Muscle of arm (tissue), 12 donors: ENCODE measurements around the gene OARD1. TPM values are rescaled to one million over a fixed set of nuclear protein-coding genes. Genes with fewer than 3 reads are reported as not detected.
A peak's percentile ranks its signal among the peaks of the same experiment; 100 is the strongest.

ENCODE experiments used
- DNase-seq: peaks from one replicate; pipeline ENCODE4 v3.0.0-alpha.2; 2013
- polyA plus RNA-seq, 12 donors: library from polyadenylated mRNA; unstranded; fragments of 120-200 nt; gene quantifications; one replicate each; pipeline ENCODE4 v1.2.1, GENCODE V29; 2013; ENCODE audit not compliant: insufficient read length in 12 of 12

Gene OARD1
- polyA plus RNA-seq, 12 donors, result 10.7 to 33.4 (median 19.2) TPM; not detected in 1

DNA sequence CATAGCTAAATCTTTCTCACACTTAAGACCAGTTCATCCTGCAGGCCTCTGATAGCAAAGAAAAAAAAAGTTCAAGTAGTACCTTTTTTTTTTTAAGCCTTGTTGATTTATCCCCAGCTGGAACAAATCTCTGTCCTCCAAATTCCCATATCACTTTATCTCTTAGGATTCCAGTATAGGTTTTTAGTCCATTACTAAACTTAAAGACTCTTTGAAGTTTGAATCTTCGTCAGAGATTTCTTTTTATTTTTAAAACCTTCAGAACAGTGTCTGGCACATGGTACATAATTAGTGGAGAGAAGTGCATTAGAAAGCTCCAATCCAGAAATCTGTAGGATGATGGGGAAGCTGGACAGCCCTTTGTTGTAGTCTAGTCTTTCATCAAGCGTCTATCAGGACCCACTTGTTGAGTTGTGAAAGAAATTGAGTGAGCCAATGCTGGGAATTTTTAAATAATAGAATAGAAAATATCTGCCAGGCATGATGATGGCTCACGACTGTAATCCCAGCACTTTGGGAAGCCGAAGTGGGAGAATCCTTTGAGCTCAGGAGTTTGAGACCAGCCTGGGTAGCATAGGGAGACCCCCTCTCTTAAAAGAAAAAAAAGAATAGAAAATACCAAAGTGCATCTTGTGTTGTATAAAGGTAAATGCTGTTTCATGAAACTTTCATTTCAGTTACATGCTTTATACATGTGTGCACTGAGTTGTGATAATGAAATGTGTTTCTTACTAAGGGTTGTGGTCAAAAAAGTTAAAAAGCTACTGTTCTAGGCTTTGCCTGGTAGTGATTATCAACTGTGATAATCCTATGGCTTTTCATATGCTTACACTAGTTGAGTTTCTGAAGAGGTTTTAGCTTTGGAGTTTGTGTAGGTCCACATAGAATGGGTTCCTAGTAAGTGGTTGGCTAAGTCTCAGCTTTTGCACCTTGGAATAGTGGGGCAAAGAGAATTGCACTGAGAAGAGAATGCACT is 3.8 kb upstream of the OARD1 start:
- DNase-seq, result no peak

GRCh38 chr6:41074692-41075436 is 2.7 kb upstream of the OARD1 start:
- no peak for DNase-seq

DNA sequence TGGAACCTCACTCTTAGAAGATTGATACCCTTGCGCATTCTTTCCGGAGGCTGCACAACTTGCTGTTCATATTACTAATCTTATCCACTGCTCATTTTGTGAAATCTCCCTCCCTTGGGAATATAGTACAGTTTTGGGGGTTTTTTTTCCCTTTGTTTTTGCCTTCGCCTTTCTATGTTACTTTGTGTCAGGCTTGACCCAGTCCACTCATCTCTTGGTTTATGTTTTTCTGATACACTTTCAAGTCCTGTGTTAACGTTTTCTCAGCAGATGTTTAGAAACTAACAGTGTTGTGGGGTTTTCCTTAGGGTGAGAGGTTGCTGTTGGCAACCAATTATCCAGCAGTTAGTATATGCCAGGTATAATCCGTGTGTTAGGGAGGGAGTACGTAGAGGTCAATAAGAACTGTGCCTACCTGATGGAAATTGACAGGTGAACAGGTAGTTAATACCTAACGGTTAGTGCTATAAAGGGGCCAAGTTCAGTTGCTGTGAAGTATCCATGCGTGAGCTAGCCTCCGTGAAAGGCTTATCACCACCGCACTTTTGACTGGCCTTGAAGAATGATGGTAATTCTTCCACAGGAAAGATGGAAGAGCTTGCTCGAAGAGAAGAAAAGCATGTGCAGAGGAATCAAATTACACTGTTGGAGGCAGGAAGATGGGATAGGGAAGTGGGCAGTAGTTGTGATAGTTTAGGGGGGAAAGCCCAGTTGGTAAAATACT is 2.0 kb upstream of the OARD1 start:
- no peak for DNase-seq

DNA sequence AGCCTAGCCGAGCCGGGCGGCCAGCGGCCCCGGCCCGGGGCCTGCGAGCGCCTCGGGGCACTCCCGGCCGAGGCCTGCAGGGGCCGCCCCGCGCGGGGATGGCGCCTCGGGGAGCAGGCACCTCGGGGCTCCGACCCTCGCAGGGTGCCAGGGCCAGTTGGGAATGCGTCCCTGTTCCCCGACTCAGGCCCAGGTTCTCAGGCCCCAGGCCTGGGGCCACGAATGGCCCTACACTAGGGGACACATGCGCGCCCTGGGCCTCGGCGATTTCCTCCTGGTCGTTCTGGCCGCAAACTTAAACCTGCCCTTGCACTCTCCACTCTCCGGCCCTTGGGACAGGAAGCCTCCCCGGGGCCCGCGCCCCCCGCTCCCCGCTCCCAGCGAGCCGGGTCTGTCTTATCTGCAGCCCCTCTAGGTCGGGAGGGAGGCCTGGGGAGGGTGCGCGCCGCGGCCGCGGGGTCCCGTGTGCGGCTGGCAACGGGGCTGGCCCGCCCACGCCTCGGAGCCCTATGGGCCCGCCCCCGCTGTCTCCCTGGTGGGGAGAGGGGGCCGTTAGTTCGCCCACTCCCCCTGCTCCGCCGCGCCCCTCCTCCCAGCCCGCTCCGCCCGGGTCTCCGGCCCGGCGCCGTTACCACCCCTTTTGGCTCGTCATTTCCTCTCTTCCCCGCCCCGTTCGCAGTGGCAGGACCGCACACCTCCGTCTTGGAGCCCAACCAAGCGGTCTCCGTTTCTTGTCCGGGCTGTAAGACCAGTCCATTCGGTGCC is 1.2 kb upstream of the OARD1 start:
- DNase-seq, result peak; percentile 81

DNA sequence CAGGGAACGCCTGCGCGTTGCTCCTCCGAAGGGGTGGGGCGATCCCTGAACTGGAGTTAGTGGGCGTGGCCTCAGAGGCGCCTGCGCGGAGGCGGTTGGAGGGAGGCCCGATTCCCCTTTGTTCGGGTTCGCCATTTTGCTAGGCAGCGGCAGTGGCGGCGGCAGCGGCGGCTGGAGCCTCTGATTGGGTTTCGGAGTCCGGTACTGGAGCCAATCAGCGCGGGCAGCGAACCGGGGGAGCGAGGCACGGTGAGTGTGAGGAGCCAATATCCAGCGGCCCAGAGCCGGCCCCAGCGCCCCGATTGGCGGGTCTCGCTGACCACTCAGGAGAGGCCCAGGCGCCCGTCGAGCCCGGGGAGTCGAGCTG is 663 bp upstream of the OARD1 start, which contains the start of gene NFYA:
Gene NFYA, plus strand, starts transcription at position 139 of the 367 bp plus-strand sequence. CDS start 6,116 bp downstream, outside the sequence.
- no peak for DNase-seq

GRCh38 chr6:41071501-41071922 is 644 bp downstream of the OARD1 start:
- DNase-seq, result peak; percentile 94

GRCh38 chr6:41066867-41067304 is 5.3 kb downstream of the OARD1 start:
- peak; percentile 79 for DNase-seq

DNA sequence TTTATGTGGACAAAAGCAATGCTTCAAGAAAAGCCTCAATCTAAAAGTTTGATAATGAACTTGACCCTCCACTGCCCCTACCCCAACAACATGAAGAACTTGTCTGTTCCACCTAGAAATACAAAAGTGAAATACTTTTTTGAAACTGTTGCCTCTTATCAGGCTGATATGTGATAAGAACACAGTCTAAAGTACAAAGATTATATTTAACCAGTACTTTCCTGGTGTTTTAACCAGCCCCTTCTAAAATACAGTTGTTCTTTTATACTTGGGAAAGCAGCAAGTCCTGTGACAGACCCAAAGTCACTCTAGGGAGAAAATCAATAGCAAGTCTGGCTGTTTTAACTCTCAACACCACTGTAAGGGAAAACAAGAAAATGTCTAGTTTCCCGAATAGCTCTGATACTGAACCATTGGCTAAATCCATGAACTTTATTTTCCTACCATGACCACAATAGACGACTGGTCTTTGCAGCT is 6.6 kb downstream of the OARD1 start:
- no peak for DNase-seq

- DNase-seq, result no peak
Observed at GRCh38 chr6:41064841-41065240, 7.3 kb downstream of the OARD1 start.

GRCh38 chr6:41063884-41064285 is 8.3 kb downstream of the OARD1 start:
- no peak for DNase-seq

- DNase-seq, result no peak
Observed at GRCh38 chr6:41062056-41062455, 10.1 kb downstream of the OARD1 start.

DNA sequence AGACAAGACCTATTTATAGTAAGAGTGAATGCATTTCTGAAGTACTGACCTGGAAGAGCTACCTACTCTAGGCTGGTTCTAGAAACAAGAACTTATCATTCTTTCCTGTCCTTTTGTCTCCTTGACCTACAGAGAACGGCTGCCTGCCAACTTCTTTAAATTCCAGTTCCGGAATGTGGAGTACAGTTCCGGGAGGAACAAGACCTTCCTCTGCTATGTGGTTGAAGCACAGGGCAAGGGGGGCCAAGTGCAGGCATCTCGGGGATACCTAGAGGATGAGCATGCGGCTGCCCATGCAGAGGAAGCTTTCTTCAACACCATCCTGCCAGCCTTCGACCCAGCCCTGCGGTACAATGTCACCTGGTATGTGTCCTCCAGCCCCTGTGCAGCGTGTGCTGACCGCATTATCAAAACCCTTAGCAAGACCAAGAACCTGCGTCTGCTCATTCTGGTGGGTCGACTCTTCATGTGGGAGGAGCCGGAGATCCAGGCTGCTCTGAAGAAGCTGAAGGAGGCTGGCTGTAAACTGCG is 10.9 kb downstream of the OARD1 start:
- DNase-seq, result no peak

- no peak for DNase-seq
Observed at GRCh38 chr6:41059556-41059955, 12.6 kb downstream of the OARD1 start.

DNA sequence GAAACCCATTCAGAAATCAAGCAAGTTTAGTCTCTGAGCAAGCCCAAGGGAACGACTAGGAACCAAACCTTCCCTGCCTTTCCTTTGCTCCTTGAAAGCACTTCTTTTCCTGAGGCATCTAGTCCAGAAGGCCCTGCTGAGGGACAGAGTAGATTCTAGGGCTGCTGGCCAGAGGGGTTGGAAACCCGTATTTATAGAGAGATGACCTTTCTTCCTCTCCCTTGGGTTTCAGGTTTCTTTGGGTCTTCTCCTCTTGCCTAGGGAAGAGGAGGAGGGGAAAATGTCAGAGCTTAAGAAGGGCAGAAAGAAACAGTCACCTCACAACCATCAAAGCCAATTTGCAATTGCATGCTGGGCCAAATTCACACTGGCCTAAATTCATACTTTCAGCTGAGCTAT is 13.4 kb downstream of the OARD1 start:
- DNase-seq, result no peak

- DNase-seq, result no peak
Observed at GRCh38 chr6:41056768-41057490, 15.2 kb downstream of the OARD1 start.

DNA sequence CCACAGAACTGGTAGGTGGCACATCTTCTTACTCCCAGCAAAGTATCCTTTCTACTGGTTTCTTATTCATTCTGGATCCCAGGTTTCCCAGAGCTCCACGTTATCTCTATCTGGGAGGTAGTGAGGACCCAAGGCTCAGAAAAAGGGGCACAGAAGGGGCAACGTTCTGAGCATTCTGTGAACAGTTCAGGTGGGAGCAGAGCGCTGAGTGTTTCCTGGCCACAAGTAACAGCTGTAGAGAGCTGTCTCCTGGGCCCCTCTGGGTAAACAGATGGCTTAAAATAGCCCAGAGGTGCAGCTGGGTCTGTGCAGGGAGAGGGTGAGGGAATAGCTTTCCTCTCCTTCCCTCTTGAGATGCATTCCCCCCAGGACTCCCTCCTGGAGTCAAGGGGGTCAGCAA is 17.0 kb downstream of the OARD1 start:
- no peak for DNase-seq

GRCh38 chr6:41054511-41054910 is 17.6 kb downstream of the OARD1 start:
- no peak for DNase-seq

- peak; percentile 53 for DNase-seq
Observed at GRCh38 chr6:41053041-41053440, 19.1 kb downstream of the OARD1 start, which contains the start of gene APOBEC2. Gene APOBEC2 (plus strand): TSS chr6:41053202. CDS start chr6:41053348, 146 bp downstream.

DNA sequence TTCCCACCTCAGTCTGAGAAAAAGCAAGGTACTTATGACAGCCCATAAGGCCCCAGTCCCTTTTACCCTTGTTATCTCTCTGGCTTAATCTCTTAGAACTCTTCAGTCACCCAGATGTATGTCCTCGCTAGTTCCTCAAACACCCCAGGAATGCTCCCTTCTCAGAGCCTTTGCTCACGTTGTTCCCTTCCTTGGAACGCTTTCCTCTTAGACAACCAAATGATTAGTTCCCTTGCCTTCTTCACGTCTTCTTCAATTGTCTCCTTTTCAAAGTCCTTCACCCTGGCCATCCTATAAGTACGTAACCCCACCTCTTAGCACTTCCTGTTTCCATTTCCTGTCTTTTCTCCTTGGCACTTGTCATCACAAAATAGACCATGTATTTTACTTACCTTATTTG is 20.3 kb downstream of the OARD1 start:
- DNase-seq, result no peak

DNA sequence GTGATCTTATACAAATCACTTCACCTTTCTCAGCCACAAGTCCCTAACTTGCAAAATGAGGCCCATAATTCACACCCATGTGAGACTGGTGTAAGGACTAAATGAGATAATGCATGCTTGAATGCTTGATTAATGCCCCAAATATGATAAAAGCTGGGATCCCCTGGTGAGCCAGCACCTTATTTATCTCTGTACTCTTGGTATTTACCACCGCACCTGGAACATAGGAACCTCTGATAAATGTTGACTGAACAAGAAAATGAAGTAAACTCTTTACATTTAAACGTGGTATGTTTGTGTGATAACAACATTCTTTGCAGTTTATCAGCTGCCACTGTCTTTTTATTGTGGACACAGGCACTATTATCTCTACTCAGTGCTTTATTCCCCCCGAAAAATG is 21.6 kb downstream of the OARD1 start:
- DNase-seq, result no peak
